HG03565 (cell line): Measurements from ENCODE around the gene TGM2.

Experiments used
- ATAC-seq: cut with Tn5 transposase; IDR thresholded peaks from one replicate; pipeline ENCODE4 v1.9.1; 2021; ENCODE audit warnings: mild to moderate bottlenecking, moderate library complexity; ENCODE audit not compliant: unreplicated experiment

The TGM2 gene

GRCh38 chr20:38165089-38165965 is at the start of gene TGM2:
Gene TGM2, minus strand, starts transcription at chr20:38165270. Its CDS starts 72 bp downstream, at chr20:38165198.
- peak; percentile 83 for ATAC-seq

DNA sequence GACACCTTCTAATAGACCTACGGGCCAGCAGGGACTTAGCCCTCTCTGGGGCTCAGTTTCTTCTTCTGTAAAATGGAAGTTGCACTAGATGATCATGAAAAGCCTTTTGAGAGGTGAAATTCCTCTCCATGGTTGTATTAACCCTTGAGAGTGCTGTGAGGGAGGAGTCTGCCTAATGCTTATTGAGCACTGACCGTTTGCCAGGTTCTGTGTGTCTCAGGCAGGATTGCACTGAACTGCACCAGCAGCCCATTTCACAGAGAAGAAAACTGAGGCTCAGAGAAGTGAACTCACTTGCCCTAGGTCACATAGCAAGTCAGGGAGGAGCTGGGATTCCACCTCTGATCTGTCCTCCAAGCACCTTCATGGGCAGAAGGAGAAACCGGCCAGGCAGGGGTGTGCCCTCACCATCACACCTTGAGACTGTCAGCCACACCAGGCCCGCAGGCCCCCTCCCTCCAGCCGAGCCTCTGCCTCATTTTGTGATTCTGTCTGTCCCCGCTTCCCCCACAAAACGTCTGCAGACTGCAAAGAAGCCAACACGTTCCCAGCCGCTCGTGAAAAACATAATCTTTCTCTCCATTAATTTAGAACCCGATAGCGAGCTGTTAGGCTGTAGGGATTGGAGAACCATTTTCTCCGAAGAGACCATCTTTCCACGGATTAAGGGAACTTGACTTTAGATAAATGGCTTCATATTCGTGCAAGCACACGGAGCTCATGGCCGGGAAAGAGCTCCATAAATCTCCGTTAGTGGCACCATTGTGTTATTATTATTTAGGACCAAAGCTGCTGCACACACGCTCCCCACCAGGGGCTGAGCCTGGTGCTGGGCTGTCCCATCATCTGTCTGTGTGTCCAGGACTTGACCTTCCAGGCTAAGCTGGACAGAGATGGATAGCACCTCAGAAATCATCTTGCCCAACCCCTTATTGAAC is 49.5 kb upstream of the TGM2 start:
- ATAC-seq, result no peak

DNA sequence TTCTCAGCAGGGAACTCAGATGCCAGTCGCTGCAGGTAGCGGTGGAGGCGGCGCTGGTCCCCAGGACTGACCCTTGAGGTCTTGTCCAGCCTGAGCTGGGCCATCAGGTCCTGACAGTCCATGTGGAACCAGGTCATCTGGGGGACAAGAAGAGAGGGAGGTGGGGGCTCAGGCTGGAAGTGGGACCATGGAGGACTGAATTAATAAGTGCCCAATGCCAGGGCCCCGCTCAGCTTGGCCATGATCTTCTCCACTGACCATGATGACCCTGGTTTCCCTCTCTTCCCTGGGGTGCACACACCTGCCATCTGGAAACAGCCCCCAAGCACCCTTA is 48.5 kb upstream of the TGM2 start:
- no peak for ATAC-seq

- ATAC-seq, result no peak
Measured at GRCh38 chr20:38212806-38213606, 47.9 kb upstream of the TGM2 start.

DNA sequence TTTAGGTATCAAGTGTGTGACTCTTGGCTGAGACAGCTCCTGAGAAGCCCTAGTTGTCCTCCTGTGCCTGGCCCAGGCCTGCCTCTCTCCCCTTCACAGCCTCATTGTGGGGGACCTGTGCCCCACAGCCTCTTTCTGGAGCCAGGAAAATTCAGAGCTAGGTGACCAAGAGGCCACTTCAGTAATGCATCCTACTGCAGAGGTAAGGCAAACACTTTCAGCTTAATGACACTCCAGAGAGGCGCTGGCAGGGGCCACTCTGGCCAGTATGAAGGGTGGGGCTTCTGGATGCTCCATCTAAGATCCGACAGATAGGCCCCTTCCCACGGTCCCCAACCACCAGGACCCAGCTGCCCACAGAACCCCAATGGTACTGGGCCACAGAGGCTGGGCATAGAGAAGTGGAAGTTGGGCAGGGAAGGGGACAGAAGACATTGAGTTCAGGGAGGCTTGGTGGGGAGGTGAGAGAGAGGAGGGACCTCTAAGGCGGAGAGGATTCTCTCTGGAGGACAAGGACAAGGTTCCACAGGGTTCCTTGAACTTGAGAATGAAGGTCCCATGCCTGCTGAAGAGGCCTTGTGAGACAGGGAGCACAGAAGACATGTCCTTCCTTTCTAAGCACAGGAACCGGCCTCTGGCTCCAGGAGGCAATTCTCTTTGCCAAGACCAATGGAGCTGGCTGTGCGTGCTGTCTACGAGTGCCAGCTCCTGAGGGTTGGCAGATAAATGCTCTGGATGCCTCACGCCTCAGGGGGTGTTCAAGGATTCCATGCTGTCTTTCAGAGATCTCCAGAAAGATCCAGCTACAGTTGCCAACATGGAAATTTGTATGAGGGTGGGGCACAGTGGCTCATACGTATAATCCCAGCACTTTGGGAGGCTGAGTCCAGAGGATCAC is 46.4 kb upstream of the TGM2 start:
- no peak for ATAC-seq

GRCh38 chr20:38210741-38211140 is 45.7 kb upstream of the TGM2 start:
- no peak for ATAC-seq

DNA sequence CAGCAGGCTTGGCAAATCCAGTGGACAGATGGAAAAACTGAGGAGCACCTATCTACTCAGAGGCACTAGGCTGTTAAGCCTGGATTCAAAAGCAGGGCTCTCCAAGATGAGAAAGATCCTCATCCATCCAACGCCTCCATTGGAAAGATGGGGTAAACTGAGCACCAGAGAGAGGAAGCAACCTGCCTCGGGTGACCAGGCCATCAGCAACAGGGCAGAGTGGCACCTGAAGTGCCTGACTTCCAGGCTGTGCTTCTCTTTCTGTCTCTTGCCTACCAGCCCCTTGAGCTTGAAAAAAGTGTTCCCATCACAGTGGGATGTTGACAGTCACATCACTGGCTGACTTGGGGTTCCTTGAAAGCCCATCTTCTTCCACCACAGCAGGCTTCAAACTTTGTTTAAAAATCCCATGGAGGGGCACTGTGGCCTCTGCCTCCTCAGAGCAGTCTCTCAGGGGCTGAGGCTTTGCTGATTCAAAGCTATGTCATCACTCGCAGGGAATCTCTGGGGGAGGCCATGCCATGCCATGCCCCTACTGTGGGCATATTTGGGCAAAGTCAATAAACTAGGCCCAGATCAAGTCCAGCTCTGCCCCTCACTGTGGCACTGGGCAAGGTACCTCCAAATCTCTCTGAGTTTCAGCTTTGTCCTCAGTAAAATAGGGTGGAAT is 44.8 kb upstream of the TGM2 start:
- ATAC-seq, result no peak

DNA sequence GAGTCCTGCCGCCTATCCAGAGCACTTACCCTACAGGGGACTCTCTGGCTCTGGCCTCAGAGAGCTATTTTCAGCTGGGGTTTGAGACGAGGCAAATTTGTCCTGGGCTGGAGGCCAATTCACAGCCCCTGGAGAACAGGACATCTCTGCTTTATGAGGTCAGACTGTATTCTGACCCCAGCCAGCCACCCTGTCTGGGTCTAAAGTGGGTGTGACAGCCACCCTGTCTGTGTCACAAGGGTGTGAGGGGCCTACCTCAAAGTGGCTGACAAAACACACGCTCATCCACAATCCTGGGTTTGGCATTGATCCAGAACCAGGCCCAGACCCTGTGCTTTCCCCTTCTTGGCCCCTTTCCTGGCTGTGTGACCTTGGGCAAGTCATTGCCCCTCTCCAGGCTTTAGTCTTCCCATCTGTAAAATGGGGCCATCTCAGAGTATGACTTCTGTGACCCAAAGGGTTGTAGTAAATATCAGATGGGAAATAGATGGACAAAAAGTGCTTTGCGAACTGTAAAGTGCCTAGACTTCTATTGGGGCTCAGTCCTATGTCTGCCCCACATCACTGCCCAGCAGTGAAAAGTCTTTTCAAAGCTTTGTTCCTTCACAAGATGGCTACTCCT is 44.1 kb upstream of the TGM2 start:
- no peak for ATAC-seq

GRCh38 chr20:38208523-38208922 is 43.5 kb upstream of the TGM2 start:
- no peak for ATAC-seq

- no peak for ATAC-seq
Measured at GRCh38 chr20:38208088-38208487, 43.0 kb upstream of the TGM2 start.

DNA sequence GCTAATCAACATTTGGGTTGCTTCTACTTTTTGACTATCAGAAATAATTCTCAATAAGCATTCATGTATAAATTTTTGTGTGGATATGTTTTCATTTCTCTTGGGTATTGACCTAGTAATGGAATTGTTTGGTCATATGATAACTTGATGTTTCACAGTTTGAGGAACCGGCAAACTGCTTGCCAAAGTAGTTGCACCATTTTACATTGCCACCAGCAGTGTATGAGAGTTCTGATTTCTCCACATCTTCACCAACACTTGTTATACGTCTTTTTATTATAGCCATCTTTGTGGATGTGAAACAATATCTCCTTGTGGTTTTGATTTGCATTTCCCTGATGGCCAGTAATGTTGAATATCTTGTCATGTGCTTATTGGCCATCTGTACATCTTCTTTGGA is 42.6 kb upstream of the TGM2 start:
- ATAC-seq, result no peak

- no peak for ATAC-seq
Measured at GRCh38 chr20:38205001-38205400, 39.9 kb upstream of the TGM2 start.

DNA sequence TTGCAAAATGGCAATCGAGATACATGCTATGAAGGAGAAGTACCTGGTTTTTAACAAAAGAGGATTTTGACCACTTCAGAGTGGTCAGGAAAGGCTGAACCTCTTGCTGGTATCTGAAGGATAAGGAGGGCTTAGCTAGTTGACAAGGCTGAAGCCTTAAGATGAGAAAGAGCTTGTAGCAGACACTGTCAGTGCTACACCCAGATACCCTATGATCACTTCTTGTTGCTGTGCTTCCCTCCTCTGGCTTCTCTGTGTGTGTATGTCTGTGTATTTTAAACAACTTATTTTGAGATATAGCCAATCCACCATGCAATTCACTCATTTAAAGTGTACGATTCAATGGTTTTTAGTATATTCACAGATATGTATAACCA is 38.9 kb upstream of the TGM2 start:
- no peak for ATAC-seq

- ATAC-seq, result no peak
Measured at GRCh38 chr20:38203337-38203980, 38.4 kb upstream of the TGM2 start.

GRCh38 chr20:38202982-38203293 is 37.9 kb upstream of the TGM2 start:
- ATAC-seq, result no peak

DNA sequence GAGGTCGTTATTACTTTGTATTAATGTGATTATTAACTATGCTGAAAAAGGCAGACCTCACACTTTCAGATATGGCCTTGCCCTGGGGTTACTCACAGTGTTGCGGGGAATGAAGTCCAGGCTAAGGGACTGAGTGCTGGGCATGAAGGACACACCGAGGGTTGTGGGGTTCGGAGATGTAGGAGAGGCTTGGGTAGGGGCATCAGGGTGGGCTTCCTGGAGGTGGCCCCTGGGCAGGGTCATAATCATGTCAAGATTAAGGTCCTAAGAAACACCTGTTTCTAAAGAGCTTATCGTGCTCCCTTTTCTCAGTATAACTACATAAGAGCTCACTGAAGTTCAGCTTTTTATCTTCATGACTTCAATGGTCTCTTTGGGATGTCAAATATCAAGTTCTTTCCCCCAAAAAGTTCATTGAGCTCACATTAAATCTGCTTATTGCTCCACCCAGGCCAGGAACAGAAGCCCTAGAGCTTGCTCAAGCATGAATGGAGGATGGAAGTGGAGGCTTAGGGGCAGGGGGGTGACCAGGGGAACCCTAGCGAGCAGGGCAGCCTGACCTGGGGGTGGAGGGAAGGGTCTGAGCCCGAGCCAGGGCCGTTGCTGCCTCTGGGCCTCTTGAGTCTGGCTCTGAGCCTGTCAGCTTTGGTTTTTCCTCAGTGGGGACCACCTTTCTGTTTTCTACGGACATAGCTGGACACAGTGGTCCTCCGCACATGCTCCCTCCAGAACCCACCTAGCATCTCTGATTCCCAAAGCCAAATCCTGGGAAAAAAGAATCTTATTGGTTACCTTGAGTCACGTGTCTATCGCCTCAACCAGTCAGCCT is 37.3 kb upstream of the TGM2 start:
- ATAC-seq, result no peak

- ATAC-seq, result no peak
Measured at GRCh38 chr20:38201356-38201755, 36.3 kb upstream of the TGM2 start.

GRCh38 chr20:38200646-38201045 is 35.6 kb upstream of the TGM2 start:
- ATAC-seq, result no peak
